Measurements from ENCODE around the gene REV3L.

DNA sequence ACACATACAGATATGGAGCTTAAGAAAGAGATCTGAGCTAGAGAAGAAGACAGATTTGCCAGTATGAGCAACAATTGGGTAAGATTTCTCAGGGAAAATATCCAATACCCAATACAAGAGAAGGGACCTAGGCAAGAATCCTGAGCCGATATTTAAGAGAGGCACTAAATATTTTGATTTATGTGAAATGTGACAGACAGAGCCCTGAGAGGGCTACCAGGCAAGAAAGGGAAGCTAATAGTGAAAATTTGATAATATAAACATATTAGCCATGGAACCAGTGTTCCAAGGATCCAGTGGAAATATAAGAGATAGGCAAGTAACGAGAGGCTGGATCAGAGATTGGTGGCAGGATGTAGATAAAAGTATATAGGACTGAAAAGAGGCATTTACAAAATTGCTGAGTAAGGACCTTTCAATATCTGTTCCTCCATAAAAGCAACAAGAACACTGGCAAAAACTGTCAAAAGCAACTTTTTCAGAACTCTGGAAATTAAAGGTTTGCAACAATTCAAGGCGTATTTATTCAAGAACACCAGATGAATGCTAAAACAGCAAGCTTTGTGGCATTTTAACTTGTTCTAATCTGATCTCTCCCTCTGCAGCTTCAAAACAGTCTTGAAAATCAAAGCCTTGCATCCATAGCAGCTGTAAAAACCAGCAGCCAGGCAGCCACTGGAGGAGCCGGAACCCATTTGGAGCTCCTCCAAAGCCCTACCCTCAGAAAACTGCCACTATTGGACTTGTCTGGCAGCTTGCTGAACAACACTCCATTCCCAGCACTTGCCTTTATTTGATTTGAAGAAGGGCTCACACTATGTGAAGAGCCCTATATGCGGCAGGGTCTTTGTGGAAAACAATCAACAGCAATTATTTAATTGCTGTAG is 58.8 kb downstream of the REV3L start:
- TF ChIP-seq, protein P1, sequence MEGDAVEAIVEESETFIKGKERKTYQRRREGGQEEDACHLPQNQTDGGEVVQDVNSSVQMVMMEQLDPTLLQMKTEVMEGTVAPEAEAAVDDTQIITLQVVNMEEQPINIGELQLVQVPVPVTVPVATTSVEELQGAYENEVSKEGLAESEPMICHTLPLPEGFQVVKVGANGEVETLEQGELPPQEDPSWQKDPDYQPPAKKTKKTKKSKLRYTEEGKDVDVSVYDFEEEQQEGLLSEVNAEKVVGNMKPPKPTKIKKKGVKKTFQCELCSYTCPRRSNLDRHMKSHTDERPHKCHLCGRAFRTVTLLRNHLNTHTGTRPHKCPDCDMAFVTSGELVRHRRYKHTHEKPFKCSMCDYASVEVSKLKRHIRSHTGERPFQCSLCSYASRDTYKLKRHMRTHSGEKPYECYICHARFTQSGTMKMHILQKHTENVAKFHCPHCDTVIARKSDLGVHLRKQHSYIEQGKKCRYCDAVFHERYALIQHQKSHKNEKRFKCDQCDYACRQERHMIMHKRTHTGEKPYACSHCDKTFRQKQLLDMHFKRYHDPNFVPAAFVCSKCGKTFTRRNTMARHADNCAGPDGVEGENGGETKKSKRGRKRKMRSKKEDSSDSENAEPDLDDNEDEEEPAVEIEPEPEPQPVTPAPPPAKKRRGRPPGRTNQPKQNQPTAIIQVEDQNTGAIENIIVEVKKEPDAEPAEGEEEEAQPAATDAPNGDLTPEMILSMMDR (IDR thresholded peaks at IDR 0.05; ENCODE audit: extremely low read depth in 1 of 2, insufficient read depth in 1 of 2, low read depth in 1 of 2, low read length in 2 of 2), result no peak
- TF ChIP-seq POLR2A (IDR thresholded peaks at IDR 0.05; ENCODE audit: low read depth, low read length) (no peak), POLR2AphosphoS5 (IDR thresholded peaks at IDR 0.05; ENCODE audit: insufficient read depth, low read depth, low read length) (no peak), EZH2 (IDR thresholded peaks at IDR 0.05; ENCODE audit: borderline replicate concordance, low read depth, low read length, severe bottlenecking) (no peak)

All from endothelial cell of umbilical vein (primary cell).